Thyroid gland (tissue), 4 donors: Measurements from ENCODE around the gene CNN3.

Source experiments
- CTCF ChIP-seq, 6 experiments: fragments of 200-600 bp in 3 of 6; fragments of 450-650 bp in 3 of 6; sonication (generic) in 3 of 6; IDR thresholded peaks; one replicate each; pipeline ENCODE4 v1.5.1; 2016 to 2019; ENCODE audit warnings: antibody characterized with exemption in 6 of 6, mild to moderate bottlenecking in 2 of 6, inconsistent platforms in 1 of 6, moderate library complexity in 1 of 6
- POLR2A ChIP-seq, 2 donors: fragments of 450-650 bp; IDR thresholded peaks; one replicate each; pipeline ENCODE4 v1.6.1; 2017; ENCODE audit warnings: antibody characterized with exemption in 2 of 2, mild to moderate bottlenecking in 2 of 2, moderate library complexity in 1 of 2

DNA sequence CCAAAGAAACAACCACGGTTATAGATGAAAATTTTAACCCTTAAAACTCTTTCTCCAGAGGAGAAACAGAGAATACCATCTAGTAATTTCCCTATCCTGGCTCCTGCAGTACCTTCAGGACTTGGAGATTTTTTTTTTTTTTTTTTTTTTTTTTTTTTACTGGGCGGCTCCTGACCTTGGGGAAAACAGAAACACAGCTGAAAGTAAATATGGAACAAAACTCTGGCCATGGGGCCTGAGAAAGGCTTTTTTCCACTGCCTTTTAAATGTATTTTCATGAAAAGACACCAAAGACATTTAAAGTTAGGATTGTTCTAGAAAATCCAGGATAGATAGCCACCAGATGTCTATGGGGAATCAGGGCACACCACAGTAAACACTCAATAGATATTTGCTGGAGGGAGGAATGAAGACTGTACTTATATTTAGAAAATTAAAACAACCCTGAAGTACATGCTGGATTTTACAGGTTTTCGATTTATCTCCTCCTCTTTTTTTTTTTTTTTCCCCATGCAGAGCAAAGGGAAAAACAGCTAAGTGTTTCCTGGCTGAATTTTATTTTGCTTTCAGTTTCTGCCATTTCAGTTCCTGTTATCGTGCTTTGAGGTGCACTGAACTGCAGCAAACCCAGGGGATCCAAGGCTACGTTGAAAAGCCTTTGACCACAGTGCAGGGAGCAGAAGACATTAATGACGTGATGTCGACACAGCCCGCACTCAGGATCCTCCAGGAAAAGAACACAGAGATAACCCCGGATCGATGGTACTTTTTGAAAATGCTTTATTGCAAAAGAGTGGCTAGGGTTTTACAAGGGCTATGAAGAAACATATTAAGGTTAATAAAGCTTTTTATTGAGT is 35.7 kb upstream of the CNN3 start:
- TF ChIP-seq POLR2A (IDR thresholded peaks at IDR 0.05) (peak in 1 of 2 donors; percentile 30), CTCF (IDR thresholded peaks at IDR 0.05) (no peak)
